AG09309 (cell line): ENCODE data around the gene TM9SF1.

Experiments used
- DNase-seq: peaks from one replicate; pipeline ENCODE4 v3.0.0-alpha.2; 2010; ENCODE audit warnings: low read depth
- H3K4me3 ChIP-seq: 2 replicates; pipeline ENCODE4 v1.5.1; 2011; ENCODE audit warnings: mild to moderate bottlenecking, low read depth, low read length, moderate library complexity; ENCODE audit not compliant: control insufficient read depth
- TF ChIP-seq, protein P1 (sequence below): IDR thresholded peaks from 2 replicates; pipeline ENCODE4 v1.5.1; 2011; ENCODE audit warnings: mild to moderate bottlenecking, low read depth, low read length, inconsistent platforms; ENCODE audit not compliant: insufficient read depth, control insufficient read depth; ENCODE audit errors: missing control alignments

Gene TM9SF1, protein sequence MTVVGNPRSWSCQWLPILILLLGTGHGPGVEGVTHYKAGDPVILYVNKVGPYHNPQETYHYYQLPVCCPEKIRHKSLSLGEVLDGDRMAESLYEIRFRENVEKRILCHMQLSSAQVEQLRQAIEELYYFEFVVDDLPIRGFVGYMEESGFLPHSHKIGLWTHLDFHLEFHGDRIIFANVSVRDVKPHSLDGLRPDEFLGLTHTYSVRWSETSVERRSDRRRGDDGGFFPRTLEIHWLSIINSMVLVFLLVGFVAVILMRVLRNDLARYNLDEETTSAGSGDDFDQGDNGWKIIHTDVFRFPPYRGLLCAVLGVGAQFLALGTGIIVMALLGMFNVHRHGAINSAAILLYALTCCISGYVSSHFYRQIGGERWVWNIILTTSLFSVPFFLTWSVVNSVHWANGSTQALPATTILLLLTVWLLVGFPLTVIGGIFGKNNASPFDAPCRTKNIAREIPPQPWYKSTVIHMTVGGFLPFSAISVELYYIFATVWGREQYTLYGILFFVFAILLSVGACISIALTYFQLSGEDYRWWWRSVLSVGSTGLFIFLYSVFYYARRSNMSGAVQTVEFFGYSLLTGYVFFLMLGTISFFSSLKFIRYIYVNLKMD

DNA sequence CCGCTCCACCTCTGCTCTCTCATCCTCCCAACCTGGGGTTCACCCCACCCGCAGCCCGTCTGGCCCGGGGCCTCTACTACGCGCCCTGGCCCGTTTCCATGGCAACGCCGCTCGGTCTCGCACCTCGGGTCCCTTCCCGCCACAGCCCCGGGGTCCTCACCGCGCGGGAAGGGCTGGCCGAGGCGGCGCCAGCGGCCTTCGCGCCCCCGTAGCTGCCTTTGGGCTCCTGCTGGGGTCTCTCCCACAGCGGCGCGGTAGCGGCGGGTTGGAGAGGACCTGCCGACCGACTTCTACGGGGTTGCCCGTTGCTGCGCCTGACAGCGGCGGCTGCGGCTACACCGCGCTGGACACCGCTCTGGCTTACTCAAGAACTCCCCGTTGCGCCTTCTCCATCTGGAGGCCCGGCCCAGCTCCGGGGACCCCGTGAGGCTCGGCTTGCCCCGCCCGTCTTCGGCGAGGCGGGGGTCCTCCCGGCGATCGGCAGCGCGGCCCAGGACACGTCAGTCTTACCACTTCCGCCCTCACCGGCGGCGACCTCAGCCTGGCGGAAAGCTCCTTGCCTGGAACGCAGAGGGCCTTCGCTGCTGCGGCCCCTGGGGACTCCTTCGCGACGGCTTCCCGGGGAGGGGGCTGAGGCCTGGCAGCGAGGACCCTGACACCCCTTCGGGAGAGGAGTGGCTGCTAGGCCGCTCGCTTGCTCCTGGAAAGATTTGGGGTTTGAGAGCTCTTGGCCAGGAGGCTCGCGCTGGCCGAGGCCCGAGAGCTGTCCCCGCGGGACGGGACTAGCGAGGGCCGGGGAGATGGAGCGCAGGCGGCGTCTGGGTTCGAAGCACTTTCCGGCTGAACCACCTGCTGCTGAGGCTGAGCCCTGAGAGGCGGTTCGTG, at the start of gene TM9SF1:
Gene TM9SF1 (minus strand): TSS at position 256 of the 885 bp plus-strand sequence. CDS start 422 bp downstream, outside the sequence.
- H3K4me3 ChIP-seq = peak within 1 kb of the TSS; percentile 94
- TF ChIP-seq, protein P1, sequence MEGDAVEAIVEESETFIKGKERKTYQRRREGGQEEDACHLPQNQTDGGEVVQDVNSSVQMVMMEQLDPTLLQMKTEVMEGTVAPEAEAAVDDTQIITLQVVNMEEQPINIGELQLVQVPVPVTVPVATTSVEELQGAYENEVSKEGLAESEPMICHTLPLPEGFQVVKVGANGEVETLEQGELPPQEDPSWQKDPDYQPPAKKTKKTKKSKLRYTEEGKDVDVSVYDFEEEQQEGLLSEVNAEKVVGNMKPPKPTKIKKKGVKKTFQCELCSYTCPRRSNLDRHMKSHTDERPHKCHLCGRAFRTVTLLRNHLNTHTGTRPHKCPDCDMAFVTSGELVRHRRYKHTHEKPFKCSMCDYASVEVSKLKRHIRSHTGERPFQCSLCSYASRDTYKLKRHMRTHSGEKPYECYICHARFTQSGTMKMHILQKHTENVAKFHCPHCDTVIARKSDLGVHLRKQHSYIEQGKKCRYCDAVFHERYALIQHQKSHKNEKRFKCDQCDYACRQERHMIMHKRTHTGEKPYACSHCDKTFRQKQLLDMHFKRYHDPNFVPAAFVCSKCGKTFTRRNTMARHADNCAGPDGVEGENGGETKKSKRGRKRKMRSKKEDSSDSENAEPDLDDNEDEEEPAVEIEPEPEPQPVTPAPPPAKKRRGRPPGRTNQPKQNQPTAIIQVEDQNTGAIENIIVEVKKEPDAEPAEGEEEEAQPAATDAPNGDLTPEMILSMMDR = no peak
- DNase-seq = peak; percentile 63

DNA sequence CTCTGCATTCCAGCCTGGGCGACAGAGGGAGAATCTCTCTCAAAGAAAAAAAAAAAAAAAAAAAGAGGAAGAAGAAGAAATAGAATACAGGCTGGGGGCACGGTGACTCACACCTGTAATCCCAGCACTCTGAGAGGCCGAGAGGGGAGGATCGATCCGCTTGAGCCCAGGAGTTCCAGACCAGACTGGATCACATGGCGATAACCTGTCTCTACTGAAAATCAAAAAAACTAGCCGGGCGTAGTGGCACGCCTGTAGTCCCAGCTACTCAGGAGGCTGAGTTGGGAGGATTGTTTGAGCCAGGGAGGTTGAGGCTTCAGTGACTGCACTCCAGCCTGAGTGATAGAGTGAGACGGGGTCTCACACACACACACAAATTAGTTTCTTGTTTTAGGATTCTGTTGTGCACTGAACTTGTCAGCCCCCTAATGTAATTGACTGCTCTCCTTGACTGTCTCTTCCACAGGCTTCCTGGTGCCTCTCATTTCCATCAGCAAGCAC, 48.1 kb upstream of the TM9SF1 start:
- TF ChIP-seq, protein P1 = no peak
- H3K4me3 ChIP-seq = peak overlapping the region; percentile 85
- DNase-seq = no peak

DNA sequence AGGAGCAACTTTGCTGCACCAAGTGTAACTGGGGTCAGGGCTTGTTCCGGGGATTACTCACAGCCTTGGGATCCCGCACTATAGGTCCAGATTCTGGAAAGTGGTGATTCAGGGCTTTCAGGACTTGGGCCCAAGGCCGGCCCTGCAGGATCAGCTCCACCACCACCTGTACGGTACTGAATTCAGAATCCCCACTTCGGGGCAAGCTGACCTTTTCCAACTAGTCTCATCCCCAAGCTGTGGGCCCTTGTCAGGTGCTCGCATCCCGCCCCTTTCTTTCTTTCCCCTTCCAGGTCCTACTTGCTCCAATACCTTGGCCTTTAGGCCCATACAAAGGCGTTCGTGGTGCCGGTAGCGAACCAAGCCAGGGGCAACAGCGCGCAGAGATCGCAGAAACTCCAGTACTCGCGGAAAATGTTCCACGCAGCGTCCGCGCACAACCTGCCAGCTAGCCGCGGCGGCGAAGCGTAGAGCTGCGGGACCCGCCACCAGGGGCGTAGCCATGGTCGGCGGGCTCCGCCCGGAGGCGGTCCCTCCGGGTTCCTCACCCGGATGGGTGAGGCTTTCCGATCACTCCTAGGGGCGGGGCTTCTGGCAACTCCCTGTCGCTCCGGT, 46.7 kb upstream of the TM9SF1 start:
- peak; percentile 63 for DNase-seq
- TF ChIP-seq, protein P1 = peak; percentile 54

GRCh38 chr14:24240110-24240918, 45.1 kb upstream of the TM9SF1 start:
- no peak overlapping the region for H3K4me3 ChIP-seq
- TF ChIP-seq, protein P1 = no peak
- DNase-seq = no peak

More for the DNA sequence above, 46.7 kb upstream of the TM9SF1 start:
- peak overlapping the region; percentile 85 for H3K4me3 ChIP-seq

DNA sequence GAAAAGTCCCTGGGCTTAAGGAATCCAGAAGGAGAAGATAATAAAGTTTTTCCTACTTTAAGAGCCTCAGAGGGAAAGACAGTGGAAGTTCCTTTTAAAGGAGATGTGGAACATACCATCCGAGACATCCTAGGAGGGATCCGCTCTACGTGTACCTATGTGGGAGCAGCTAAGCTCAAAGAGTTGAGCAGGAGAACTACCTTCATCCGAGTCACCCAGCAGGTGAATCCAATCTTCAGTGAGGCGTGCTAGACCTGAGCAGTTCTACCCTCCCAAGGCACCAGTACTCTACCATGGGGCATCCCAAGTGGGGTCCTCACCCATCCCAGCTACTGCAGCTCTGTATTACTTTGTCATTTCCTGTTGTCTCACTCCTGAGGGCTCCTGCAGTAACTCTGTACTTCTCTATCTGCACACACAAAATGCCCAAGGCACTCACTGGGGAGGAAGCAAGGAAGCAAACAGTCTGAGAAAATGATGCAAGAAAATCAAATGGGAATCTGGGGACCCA, 43.3 kb upstream of the TM9SF1 start:
- H3K4me3 ChIP-seq = no peak overlapping the region
- no peak for DNase-seq
- TF ChIP-seq, protein P1 = no peak
